K562 (cell line): ENCODE measurements around the gene FADS1. TPM values are rescaled to one million over a fixed set of nuclear protein-coding genes. Genes with fewer than 3 reads are reported as not detected.
A peak's percentile ranks its signal among the peaks of the same experiment; 100 is the strongest.

Experiments
- ATAC-seq: fragments of 200-7000 bp; cut with Tn5 transposase; 3 replicates; pipeline ENCODE4 v1.9.1; 2020; ENCODE audit warnings: moderate library complexity
- BruUV-seq: library from RNA; stranded (reverse); fragments of 400-500 nt; replicated peaks from 2 replicates; lab custom pipeline; 2021; lab: Mats Ljungman, UMichigan
- CTCF ChIA-PET: fragments of 300-600 bp; formaldehyde crosslinking; extraction: SDS; loops from one replicate; lab custom pipeline; 2021; ENCODE audit warnings: low intra/inter-chr PET ratio; lab: Yijun Ruan, JAX
- POLR2A ChIA-PET: fragments of 300-600, 350-650 bp; sonication (Branson Sonifier 250); formaldehyde crosslinking; extraction: SDS; loops from one replicate; lab custom pipeline; 2021; ENCODE audit warnings: antibody characterized with exemption, inconsistent platforms; lab: Yijun Ruan, JAX
- DNase-seq, 4 experiments: peaks; one replicate each; pipeline versions ENCODE4 v3.0.0 to v3.0.0-alpha.2; 2011 to 2018; ENCODE audit warnings: low spot score in 3 of 4, mixed read lengths in 3 of 4; ENCODE audit errors: extremely low read depth in 1 of 4
- FAIRE-seq: peaks from 2 replicates; lab custom pipeline; 2011; peaks lifted over from hg19 to GRCh38; lab: Jason Lieb, UNC
- H2AFZ ChIP-seq: 2 replicates; pipeline ENCODE4 v1.6.0; 2011; ENCODE audit warnings: low read depth, low read length, control low read depth, inconsistent platforms
- H3K27ac ChIP-seq: fragments of 200-600 bp; 3 replicates; pipeline ENCODE4 v1.8.0; 2011; ENCODE audit warnings: low read depth, mild to moderate bottlenecking, control low read depth, inconsistent platforms, low read length, moderate library complexity, mixed read lengths; ENCODE audit errors: extremely low read depth
- H3K27me3 ChIP-seq, 2 experiments: fragments of 300-600 bp in 1 of 2; 2 replicates in 1 of 2; 3 replicates in 1 of 2; pipeline versions ENCODE4 v1.6.0 to v1.8.0; 2011; ENCODE audit warnings: inconsistent platforms in 2 of 2, low read length in 2 of 2, mild to moderate bottlenecking in 1 of 2, mixed read lengths in 1 of 2, moderate library complexity in 1 of 2; ENCODE audit not compliant: control insufficient read depth in 2 of 2, insufficient read depth in 2 of 2
- H3K36me3 ChIP-seq: fragments of 300-600 bp; 3 replicates; pipeline ENCODE4 v1.8.0; 2011; ENCODE audit warnings: mild to moderate bottlenecking, low read length, inconsistent platforms; ENCODE audit not compliant: control insufficient read depth, insufficient read depth
- H3K4me1 ChIP-seq, 2 experiments: fragments of 200-600 bp in 1 of 2; replicated peaks in 1 of 2; 2 replicates in 1 of 2; 3 replicates in 1 of 2; pipeline versions ENCODE4 v1.5.1 to v1.8.0; 2011; ENCODE audit warnings: inconsistent platforms in 2 of 2, low read length in 2 of 2, mild to moderate bottlenecking in 1 of 2, mixed read lengths in 1 of 2, moderate library complexity in 1 of 2; ENCODE audit not compliant: control insufficient read depth in 2 of 2, insufficient read depth in 2 of 2
- H3K4me2 ChIP-seq: 2 replicates; pipeline ENCODE4 v1.6.1; 2011; ENCODE audit warnings: low read length, control low read depth, inconsistent platforms, mixed read lengths; ENCODE audit not compliant: insufficient read depth
- H3K4me3 ChIP-seq: fragments of 200-600 bp; sonication (generic), shearing (Covaris generic); 2 replicates; pipeline ENCODE4 v1.5.1; 2016; ENCODE audit warnings: control low read depth, inconsistent platforms
- H3K79me2 ChIP-seq: fragments of 200-600 bp; 3 replicates; pipeline ENCODE4 v1.8.0; 2011; ENCODE audit warnings: low read length, inconsistent platforms; ENCODE audit not compliant: control insufficient read depth, insufficient read depth
- H3K9ac ChIP-seq, 2 experiments: 2 replicates each; pipeline versions ENCODE4 v1.6.0 to v1.6.1; 2011; ENCODE audit warnings: low read depth in 2 of 2, low read length in 2 of 2, control low read depth in 1 of 2, inconsistent platforms in 1 of 2, mild to moderate bottlenecking in 1 of 2, mixed read lengths in 1 of 2; ENCODE audit not compliant: insufficient read depth in 1 of 2
- H3K9me1 ChIP-seq: one replicate; pipeline ENCODE4 v1.6.0; 2011; ENCODE audit warnings: inconsistent platforms, mild to moderate bottlenecking, low read length, moderate library complexity; ENCODE audit not compliant: control insufficient read depth, insufficient read depth
- H3K9me3 ChIP-seq: replicated peaks from 2 replicates; pipeline ENCODE4 v1.5.1; 2011; ENCODE audit warnings: low read depth, low read length, inconsistent platforms; ENCODE audit not compliant: control insufficient read depth, insufficient read depth
- H4K20me1 ChIP-seq: replicated peaks from 2 replicates; pipeline ENCODE4 v1.6.1; 2011; ENCODE audit warnings: low read length, inconsistent platforms, mixed read lengths; ENCODE audit not compliant: control insufficient read depth, insufficient read depth
- ATF1 ChIP-seq, 2 experiments: fragments of 450-650 bp in 1 of 2; IDR thresholded peaks; 2 replicates each; pipeline ENCODE4 v1.6.1; 2016; ENCODE audit warnings: missing compliant biosample characterization in 1 of 2, missing genetic modification characterization in 1 of 2
- CREM ChIP-seq: IDR thresholded peaks from 2 replicates; pipeline ENCODE4 v1.6.1; 2014; ENCODE audit warnings: antibody characterized with exemption, low read depth
- E2F6 ChIP-seq, 2 experiments: IDR thresholded peaks; 2 replicates each; pipeline ENCODE4 v1.6.1; 2011; ENCODE audit warnings: borderline replicate concordance in 1 of 2, control low read depth in 1 of 2, low read depth in 1 of 2, low read length in 1 of 2, mild to moderate bottlenecking in 1 of 2, mixed read lengths in 1 of 2, moderate library complexity in 1 of 2; ENCODE audit not compliant: insufficient read depth in 1 of 2, insufficient read length in 1 of 2, poor library complexity in 1 of 2, severe bottlenecking in 1 of 2; ENCODE audit errors: extremely low read depth in 1 of 2
- EP300 ChIP-seq: IDR thresholded peaks from 2 replicates; pipeline ENCODE4 v1.6.1; 2012; ENCODE audit warnings: low read length, improper control_type of control experiment
- GATAD2A ChIP-seq: fragments of 450-650 bp; IDR thresholded peaks from 2 replicates; pipeline ENCODE4 v1.6.1; 2017
- GATAD2B ChIP-seq: fragments of 450-650 bp; IDR thresholded peaks from 2 replicates; pipeline ENCODE4 v1.6.1; 2017; ENCODE audit warnings: mild to moderate bottlenecking, borderline replicate concordance
- LEF1 ChIP-seq: fragments of 450-650 bp; IDR thresholded peaks from 2 replicates; pipeline ENCODE4 v1.6.1; 2016; ENCODE audit warnings: mild to moderate bottlenecking
- MNT ChIP-seq, 2 experiments: fragments of 450-650 bp; conservative IDR thresholded peaks; 2 replicates each; pipeline ENCODE4 v1.6.1; 2017; ENCODE audit warnings: mild to moderate bottlenecking in 2 of 2, moderate library complexity in 2 of 2
- POLR2G ChIP-seq: fragments of 200-400 bp; formaldehyde crosslinking; IDR thresholded peaks from 2 replicates; pipeline ENCODE4 v1.6.1; 2017; ENCODE audit warnings: low read depth, mild to moderate bottlenecking, antibody characterized with exemption, low read length, moderate library complexity
- POU5F1 ChIP-seq: fragments of 150-350 bp; IDR thresholded peaks from 2 replicates; pipeline ENCODE4 v1.6.1; 2014; ENCODE audit warnings: borderline replicate concordance, low read length, low read depth, mild to moderate bottlenecking; ENCODE audit not compliant: partially characterized antibody
- PYGO2 ChIP-seq: fragments of 450-650 bp; IDR thresholded peaks from 2 replicates; pipeline ENCODE4 v1.6.1; 2016; ENCODE audit warnings: mild to moderate bottlenecking, missing genetic modification characterization, moderate library complexity, missing compliant biosample characterization
- RNF2 ChIP-seq: sonication (generic); IDR thresholded peaks from 2 replicates; pipeline ENCODE4 v1.6.1; 2016
- TAL1 ChIP-seq: fragments of 450-650 bp; IDR thresholded peaks from 2 replicates; pipeline ENCODE4 v1.6.1; 2016; ENCODE audit warnings: mild to moderate bottlenecking
- WHSC1 ChIP-seq: IDR thresholded peaks from one replicate; pipeline ENCODE4 v1.6.1; 2012; ENCODE audit warnings: low read length, control low read depth, inconsistent platforms
- ZBTB9 ChIP-seq: fragments of 450-650 bp; formaldehyde crosslinking; IDR thresholded peaks from 2 replicates; pipeline ENCODE4 v1.4.0; 2020; ENCODE audit warnings: mild to moderate bottlenecking, moderate library complexity
- ZNF77 ChIP-seq: fragments of 250-450 bp; sonication (Bioruptor Pico); IDR thresholded peaks from 2 replicates; pipeline ENCODE4 v1.5.0; 2020
- WGBS: fragments of 100-300 bp; shearing (Covaris generic); methylation state at CpG from one replicate; pipeline ENCODE4 v1.1.6; 2016; ENCODE audit warnings: low coverage, mixed read lengths; ENCODE audit not compliant: insufficient coverage; ENCODE audit errors: missing lambda C conversion rate; 5-methylcytosine and 5-hydroxymethylcytosine counted together
- in situ Hi-C: fragments of 300-500 bp; cut with MboI; formaldehyde crosslinking; loops from 4 replicates; pipeline ENCODE4 v1.15.0; 2018; ENCODE audit warnings: inconsistent platforms, mixed read lengths
- intact Hi-C: fragments of 100-400 bp; cut with micrococcal nuclease; formaldehyde crosslinking; loops from 2 replicates; pipeline ENCODE4 v1.14.2; 2022
- polyA plus RNA-seq, 8 experiments: library from polyadenylated mRNA; depleted of rRNA in 4 of 8; stranded (reverse) in 5 of 8; unstranded in 3 of 8; fragments of >200 nt; fragmentation: Nextera tagmentation in 2 of 8; fragmentation: Illumina TruSeq in 1 of 8; extraction: Ambion mirVana in 2 of 8; extraction: Trizol in 1 of 8; gene quantifications; 2 replicates each; pipeline versions ENCODE4 v1.2.1 to v1.2.3, GENCODE V29; 2011 to 2014; ENCODE audit warnings: inconsistent platforms in 1 of 8, missing spikeins in 1 of 8
- total RNA-seq, 7 experiments: library from RNA; depleted of rRNA in 6 of 7; stranded (reverse); fragments of >200 nt in 6 of 7; fragmentation: Illumina TruSeq in 2 of 7; extraction: Trizol in 2 of 7; gene quantifications; 2 replicates each; pipeline versions ENCODE4 v1.2.1 to v1.2.3, GENCODE V29; 2011 to 2021; ENCODE audit warnings: low replicate concordance in 1 of 7

FADS1 gene
- total and polyA plus RNA-seq, 9 of the 15 experiments (the other 6 are each of a cell fraction or from before 2014, with no cell fraction given) = 110 to 864 (median 364) TPM

- in situ Hi-C loops (no loop called here), intact Hi-C loops (no loop called here)
- 47% methylated on average over 26 of the region's 31 CpGs for WGBS
- H4K20me1 ChIP-seq = no peaks in the 10 kb centered on the region
- no peaks in the 10 kb centered on the region for H3K27me3 ChIP-seq
- no peaks in the 10 kb centered on the region for H3K9me1 ChIP-seq
- peak; percentile 84 for ATAC-seq
- peaks cover 53% of the 10 kb centered on the region for H3K79me2 ChIP-seq
- no peaks in the 10 kb centered on the region for H3K36me3 ChIP-seq
- peak overlapping the region; percentile 81 for H3K4me2 ChIP-seq
- DNase-seq = peak; percentile 77 to 89 (median 82)
- no peaks in the 10 kb centered on the region for H3K9me3 ChIP-seq
- H2AFZ ChIP-seq = peak overlapping the region; percentile 23; the same call in 1 of the 2 replicates
- H3K4me1 ChIP-seq = peaks cover 62 to 83% of the 10 kb centered on the region in 2 experiments
- peak overlapping the region; percentile 47 to 96; a peak in 3 of 4 replicates for H3K9ac ChIP-seq
- POLR2A ChIA-PET = interaction anchor here (0.5 to 0.6 kb wide), 2 partner anchors 10 to 818 kb away, joined by 3 to 4 read pairs; no protein-coding TSS in a partner anchor
- CTCF ChIA-PET = no interaction called here
- H3K4me3 ChIP-seq = 0 out of 2 replicates have a peak overlapping the region, but pooled peaks have one; percentile 56
- H3K27ac ChIP-seq = peak overlapping the region; percentile 64; the same call in 2 of the 3 replicates
- no TSS peak for BruUV-seq
- peak; percentile 84 for FAIRE-seq
- no peak for TF ChIP-seq TAL1
- TF ChIP-seq POLR2G = no peak
- TF ChIP-seq LEF1 = peak; percentile 37
- no peak for TF ChIP-seq WHSC1
- TF ChIP-seq CREM = peak; percentile 53; the same call in 1 of the 2 replicates
- TF ChIP-seq MNT (conservative IDR thresholded peaks at IDR 0.05) = 0 out of 4 replicates have a peak, but pooled peaks of 1 of the 2 experiments have one; percentile 33
- peak; percentile 43; the same call in 1 of the 2 replicates for TF ChIP-seq GATAD2B
- TF ChIP-seq POU5F1 = no peak
- TF ChIP-seq ZBTB9 (CRISPR knock-in tag) = no peak
- TF ChIP-seq E2F6 (IDR thresholded peaks at IDR 0.05; ENCODE audit: borderline replicate concordance in 1 of 2, extremely low read depth in 1 of 2, insufficient read depth in 1 of 2, insufficient read length in 1 of 2, low read depth in 1 of 2, low read length in 1 of 2, poor library complexity in 1 of 2, severe bottlenecking in 1 of 2) = peak; percentile 37 to 52
- TF ChIP-seq EP300 = 0 out of 2 replicates have a peak, but pooled peaks have one; percentile 15
- no peak for TF ChIP-seq ATF1 (CRISPR knock-in tag; IDR thresholded peaks at IDR 0.05)
- peak; percentile 57 for TF ChIP-seq ATF1 (tag; IDR thresholded peaks at IDR 0.05)
- TF ChIP-seq ZNF77 (CRISPR knock-in tag) = no peak
- no peak for TF ChIP-seq PYGO2 (tag)
- TF ChIP-seq GATAD2A = 0 out of 2 replicates have a peak, but pooled peaks have one; percentile 55
- peak; percentile 32; the same call in 1 of the 2 replicates for TF ChIP-seq RNF2
Measured at GRCh38 chr11:61754534-61755482, 62.0 kb downstream of the FADS1 start.
